HL-60 (cell line): ENCODE results near the gene DPH3.

Experiments used
- POLR2AphosphoS5 ChIP-seq: IDR thresholded peaks from 2 replicates; pipeline ENCODE4 v1.6.1; 2012; ENCODE audit warnings: low read depth
- REST ChIP-seq: IDR thresholded peaks from 2 replicates; pipeline ENCODE4 v1.6.1; 2012; ENCODE audit warnings: low read depth; ENCODE audit not compliant: insufficient replicate concordance
- TF ChIP-seq, protein P1 (sequence below): IDR thresholded peaks from one replicate; pipeline ENCODE4 v1.5.1; 2011; ENCODE audit warnings: low read length, control low read depth, inconsistent platforms; ENCODE audit not compliant: insufficient read depth

DNA sequence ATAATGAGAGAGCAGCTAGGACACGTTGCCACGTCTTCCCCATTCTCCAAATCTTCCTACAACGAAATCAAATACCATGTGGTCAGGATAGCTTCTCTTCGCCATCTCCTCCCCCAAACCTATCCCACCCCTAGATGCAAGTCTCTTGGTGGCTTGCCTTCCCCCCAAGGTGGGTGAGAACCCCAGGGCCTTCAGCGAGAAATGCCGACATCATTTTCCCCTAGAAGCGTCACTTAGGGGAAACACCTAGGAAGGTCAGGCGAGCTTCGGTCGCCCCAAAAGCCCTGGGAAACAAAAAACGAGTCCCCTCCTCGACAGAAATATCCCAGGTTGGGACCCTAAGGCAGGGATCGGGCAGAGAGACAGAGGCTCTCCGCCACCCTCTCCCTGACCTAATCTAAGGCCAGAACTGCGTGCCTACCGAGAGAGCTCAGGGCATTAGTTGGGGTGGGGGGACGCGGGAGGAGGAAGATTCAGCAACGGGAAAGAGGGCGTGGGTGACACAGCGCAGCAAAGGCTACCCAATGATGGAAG is 502 bp downstream of the DPH3 start:
- TF ChIP-seq, protein P1, sequence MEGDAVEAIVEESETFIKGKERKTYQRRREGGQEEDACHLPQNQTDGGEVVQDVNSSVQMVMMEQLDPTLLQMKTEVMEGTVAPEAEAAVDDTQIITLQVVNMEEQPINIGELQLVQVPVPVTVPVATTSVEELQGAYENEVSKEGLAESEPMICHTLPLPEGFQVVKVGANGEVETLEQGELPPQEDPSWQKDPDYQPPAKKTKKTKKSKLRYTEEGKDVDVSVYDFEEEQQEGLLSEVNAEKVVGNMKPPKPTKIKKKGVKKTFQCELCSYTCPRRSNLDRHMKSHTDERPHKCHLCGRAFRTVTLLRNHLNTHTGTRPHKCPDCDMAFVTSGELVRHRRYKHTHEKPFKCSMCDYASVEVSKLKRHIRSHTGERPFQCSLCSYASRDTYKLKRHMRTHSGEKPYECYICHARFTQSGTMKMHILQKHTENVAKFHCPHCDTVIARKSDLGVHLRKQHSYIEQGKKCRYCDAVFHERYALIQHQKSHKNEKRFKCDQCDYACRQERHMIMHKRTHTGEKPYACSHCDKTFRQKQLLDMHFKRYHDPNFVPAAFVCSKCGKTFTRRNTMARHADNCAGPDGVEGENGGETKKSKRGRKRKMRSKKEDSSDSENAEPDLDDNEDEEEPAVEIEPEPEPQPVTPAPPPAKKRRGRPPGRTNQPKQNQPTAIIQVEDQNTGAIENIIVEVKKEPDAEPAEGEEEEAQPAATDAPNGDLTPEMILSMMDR: no peak
- TF ChIP-seq REST: peak; percentile 40
- TF ChIP-seq POLR2AphosphoS5: peak; percentile 78
